Naive thymus-derived CD4-positive, alpha-beta T cell (primary cell): Measurements from ENCODE around the gene EIF2B2. TPM values are rescaled to one million over a fixed set of nuclear protein-coding genes. Genes with fewer than 3 reads are reported as not detected.

Experiments
- ATAC-seq: fragments of 150-1000 bp; cut with Tn5 transposase; 2 replicates; pipeline ENCODE4 v1.10.0; 2021; ENCODE audit warnings: mild to moderate bottlenecking, moderate library complexity
- CTCF ChIA-PET: fragments of 350-600 bp; sonication (Branson Sonifier 250); formaldehyde crosslinking; loops from one replicate; lab custom pipeline; 2021; ENCODE audit warnings: antibody characterized with exemption; lab: Charles Lee
- POLR2A ChIA-PET: fragments of 350-600 bp; sonication (Branson Sonifier 250); formaldehyde crosslinking; loops from one replicate; lab custom pipeline; 2021; ENCODE audit warnings: antibody characterized with exemption, inconsistent platforms; lab: Charles Lee
- DNase-seq, 9 donors: peaks; one replicate each; pipeline versions ENCODE4 v3.0.0 to v3.0.0-alpha.2; 2020 to 2022; ENCODE audit warnings: mixed read lengths in 1 of 9
- H3K27ac ChIP-seq: one replicate; pipeline ENCODE4 v1.7.0; 2013; ENCODE audit warnings: mild to moderate bottlenecking, low read depth, low read length, moderate library complexity
- H3K27me3 ChIP-seq, 2 donors: one replicate each; pipeline ENCODE4 v1.7.0; 2013; ENCODE audit warnings: low read length in 2 of 2, mild to moderate bottlenecking in 2 of 2, moderate library complexity in 2 of 2; ENCODE audit not compliant: control insufficient read depth in 2 of 2, insufficient read depth in 2 of 2
- H3K36me3 ChIP-seq, 3 experiments: 1 replicate in 2 of 3; 2 replicates in 1 of 3; pipeline ENCODE4 v1.7.0; 2013; ENCODE audit warnings: low read length in 3 of 3, mild to moderate bottlenecking in 3 of 3, moderate library complexity in 1 of 3; ENCODE audit not compliant: insufficient read depth in 3 of 3, control insufficient read depth in 2 of 3
- H3K4me1 ChIP-seq, 2 donors: one replicate each; pipeline ENCODE4 v1.7.0; 2013; ENCODE audit warnings: low read length in 2 of 2, mild to moderate bottlenecking in 2 of 2, moderate library complexity in 1 of 2; ENCODE audit not compliant: control insufficient read depth in 2 of 2, insufficient read depth in 2 of 2
- H3K4me3 ChIP-seq: 2 replicates; pipeline ENCODE4 v1.7.0; 2013; ENCODE audit warnings: mild to moderate bottlenecking, low read length
- H3K9me3 ChIP-seq, 3 experiments: 1 replicate in 2 of 3; 2 replicates in 1 of 3; pipeline ENCODE4 v1.7.0; 2013; ENCODE audit warnings: low read length in 3 of 3; ENCODE audit not compliant: control insufficient read depth in 2 of 3
- H3K27ac Mint-ChIP-seq, 9 donors: one replicate each; pipeline ENCODE4 v1.8.0; 2020 to 2022; ENCODE audit warnings: mixed read lengths in 9 of 9, mild to moderate bottlenecking in 8 of 9, moderate library complexity in 5 of 9, inconsistent platforms in 2 of 9
- H3K27me3 Mint-ChIP-seq, 5 donors: one replicate each; pipeline ENCODE4 v1.8.0; 2021 to 2022; ENCODE audit warnings: mixed read lengths in 5 of 5, mild to moderate bottlenecking in 1 of 5
- H3K36me3 Mint-ChIP-seq, 5 donors: one replicate each; pipeline ENCODE4 v1.8.0; 2020 to 2022; ENCODE audit warnings: mixed read lengths in 5 of 5, mild to moderate bottlenecking in 3 of 5, inconsistent platforms in 1 of 5
- H3K4me1 Mint-ChIP-seq, 7 donors: one replicate each; pipeline ENCODE4 v1.8.0; 2020 to 2022; ENCODE audit warnings: mixed read lengths in 7 of 7, mild to moderate bottlenecking in 3 of 7, inconsistent platforms in 1 of 7
- H3K4me3 Mint-ChIP-seq, 10 donors: one replicate each; pipeline ENCODE4 v1.8.0; 2020 to 2022; ENCODE audit warnings: mild to moderate bottlenecking in 10 of 10, mixed read lengths in 10 of 10, moderate library complexity in 6 of 10, inconsistent platforms in 2 of 10
- H3K9me3 Mint-ChIP-seq, 11 donors: one replicate each; pipeline ENCODE4 v1.8.0; 2020 to 2022; ENCODE audit warnings: mixed read lengths in 11 of 11, mild to moderate bottlenecking in 4 of 11, inconsistent platforms in 1 of 11, moderate library complexity in 1 of 11
- intact Hi-C, 2 donors: fragments of 100-400 bp; cut with micrococcal nuclease; formaldehyde crosslinking; loops; one replicate each; pipeline ENCODE4 v1.15.1; 2023
- polyA plus RNA-seq, 2 donors: library from polyadenylated mRNA; unstranded; fragments of 300-500 nt; fragmentation: Illumina TruSeq; gene quantifications; one replicate each; pipeline ENCODE4 v1.2.3, GENCODE V29; 2021
- total RNA-seq, 6 experiments: library from RNA in 5 of 6; stranded (reverse) in 5 of 6; gene quantifications; 1 replicate in 5 of 6; 2 replicates in 1 of 6; pipeline ENCODE4 v1.2.3 and lab custom pipeline; 2021 to 2026

The EIF2B2 gene
- total and polyA plus RNA-seq, 7 experiments from 2014 or later: 18.2 to 40.7 (median 24.6) TPM

DNA sequence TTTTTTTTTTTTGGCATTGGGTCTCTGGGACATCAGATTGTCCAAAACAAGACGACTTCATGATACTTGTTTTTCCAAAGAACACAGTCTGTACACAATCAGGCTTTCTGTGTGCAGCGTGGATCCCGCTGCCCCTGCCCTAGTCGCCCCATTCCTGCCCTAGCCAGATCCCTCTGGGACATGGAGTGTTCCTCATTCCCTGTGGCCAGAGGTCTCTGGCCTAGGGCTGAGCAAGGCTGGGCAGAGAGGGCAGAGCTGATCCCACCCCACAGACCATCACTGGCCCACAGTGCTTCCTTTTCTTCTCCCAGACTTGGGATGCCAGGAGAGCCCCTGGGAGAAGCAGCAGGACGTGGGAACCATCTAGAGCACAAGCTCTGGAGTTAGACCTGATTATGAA lies 20.9 kb upstream of the EIF2B2 start:
- Mint-ChIP-seq H3K27me3 (no peaks in the 10 kb centered on the region), H3K27ac (no peak overlapping the region), H3K9me3 (no peaks in the 10 kb centered on the region), H3K4me3 (no peak overlapping the region), H3K4me1 (peaks cover 0 to 2% (median 0%) of the 10 kb centered on the region in 7 donors), H3K36me3 (no peaks in the 10 kb centered on the region)
- Histone ChIP-seq H3K27ac (no peak overlapping the region), H3K36me3 (no peaks in the 10 kb centered on the region), H3K9me3 (no peaks in the 10 kb centered on the region), H3K4me3 (no peak overlapping the region), H3K4me1 (no peaks in the 10 kb centered on the region), H3K27me3 (no peaks in the 10 kb centered on the region)
- no peak for ATAC-seq
- intact Hi-C loops: no loop called here
- DNase-seq: no peak
- CTCF ChIA-PET: interaction anchor here (0.9 kb wide), 1 partner anchor 85 kb away, joined by 3 read pairs; no protein-coding TSS in a partner anchor
- POLR2A ChIA-PET: no interaction called here

DNA sequence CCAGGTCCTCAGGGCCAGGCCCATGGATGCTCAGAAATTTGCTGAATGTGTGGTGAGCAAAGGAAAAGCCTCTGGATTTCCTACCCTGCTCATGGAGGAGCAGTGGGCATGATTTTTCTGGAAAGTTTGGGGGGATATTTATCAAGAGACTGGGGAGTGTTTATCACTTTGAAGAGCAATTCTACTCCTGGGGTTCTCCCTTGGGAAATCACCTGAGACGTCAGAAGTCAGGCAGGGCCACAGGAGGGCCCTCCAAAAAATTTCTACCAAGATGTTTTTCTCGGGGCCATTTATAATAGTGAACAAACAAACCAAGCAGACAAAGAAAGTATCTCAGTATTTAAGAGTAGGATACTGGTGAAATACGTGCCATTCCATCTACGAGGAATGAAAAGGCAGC lies 20.1 kb upstream of the EIF2B2 start:
- peaks cover 0 to 2% (median 0%) of the 10 kb centered on the region in 7 donors for H3K4me1 Mint-ChIP-seq
- no peaks in the 10 kb centered on the region for H3K27me3 Mint-ChIP-seq
- intact Hi-C loops: no loop called here
- H3K27ac Mint-ChIP-seq: no peak overlapping the region
- no peaks in the 10 kb centered on the region for H3K9me3 Mint-ChIP-seq
- H3K4me3 Mint-ChIP-seq: no peak overlapping the region
- POLR2A ChIA-PET: no interaction called here
- CTCF ChIA-PET: interaction anchor here (0.7 kb wide), 1 partner anchor 122 kb away, joined by 3 read pairs; no protein-coding TSS in a partner anchor
- no peak for DNase-seq
- no peaks in the 10 kb centered on the region for H3K36me3 Mint-ChIP-seq
- H3K4me3 ChIP-seq: no peak overlapping the region
- no peaks in the 10 kb centered on the region for H3K36me3 ChIP-seq
- no peak overlapping the region for H3K27ac ChIP-seq
- H3K9me3 ChIP-seq: no peaks in the 10 kb centered on the region
- no peaks in the 10 kb centered on the region for H3K4me1 ChIP-seq
- no peak for ATAC-seq
- no peaks in the 10 kb centered on the region for H3K27me3 ChIP-seq

DNA sequence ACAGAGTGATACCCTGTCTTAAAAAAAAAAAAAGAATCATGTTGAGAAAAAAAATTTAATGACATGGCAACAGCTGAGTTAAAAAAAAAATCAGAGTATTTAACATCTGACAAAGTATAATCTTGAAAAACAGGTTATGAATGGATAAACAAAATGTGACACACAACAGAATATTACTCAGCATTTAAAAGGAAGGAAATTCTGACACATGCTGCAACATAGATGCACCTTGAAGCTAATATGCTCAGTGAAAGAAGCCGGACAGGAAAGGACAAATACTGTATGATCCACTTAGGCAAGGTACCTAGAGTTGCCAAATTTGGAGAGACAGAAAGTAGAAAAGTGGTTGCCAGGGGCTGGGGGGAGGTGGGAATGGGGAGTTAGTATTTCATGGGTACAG lies 19.4 kb upstream of the EIF2B2 start:
- Mint-ChIP-seq H3K4me3 (no peak overlapping the region), H3K9me3 (no peaks in the 10 kb centered on the region), H3K27ac (peak overlapping the region in 1 of 9 donors; percentile 29), H3K4me1 (no peaks in the 10 kb centered on the region), H3K36me3 (no peaks in the 10 kb centered on the region), H3K27me3 (no peaks in the 10 kb centered on the region)
- Histone ChIP-seq H3K4me3 (no peak overlapping the region), H3K27me3 (no peaks in the 10 kb centered on the region), H3K9me3 (no peaks in the 10 kb centered on the region), H3K27ac (no peak overlapping the region), H3K36me3 (no peaks in the 10 kb centered on the region), H3K4me1 (no peaks in the 10 kb centered on the region)
- POLR2A ChIA-PET: no interaction called here
- intact Hi-C loops: no loop called here
- DNase-seq: no peak
- CTCF ChIA-PET: interaction anchor here (0.7 kb wide), 1 partner anchor 123 kb away, joined by 3 read pairs; no protein-coding TSS in a partner anchor
- no peak for ATAC-seq

DNA sequence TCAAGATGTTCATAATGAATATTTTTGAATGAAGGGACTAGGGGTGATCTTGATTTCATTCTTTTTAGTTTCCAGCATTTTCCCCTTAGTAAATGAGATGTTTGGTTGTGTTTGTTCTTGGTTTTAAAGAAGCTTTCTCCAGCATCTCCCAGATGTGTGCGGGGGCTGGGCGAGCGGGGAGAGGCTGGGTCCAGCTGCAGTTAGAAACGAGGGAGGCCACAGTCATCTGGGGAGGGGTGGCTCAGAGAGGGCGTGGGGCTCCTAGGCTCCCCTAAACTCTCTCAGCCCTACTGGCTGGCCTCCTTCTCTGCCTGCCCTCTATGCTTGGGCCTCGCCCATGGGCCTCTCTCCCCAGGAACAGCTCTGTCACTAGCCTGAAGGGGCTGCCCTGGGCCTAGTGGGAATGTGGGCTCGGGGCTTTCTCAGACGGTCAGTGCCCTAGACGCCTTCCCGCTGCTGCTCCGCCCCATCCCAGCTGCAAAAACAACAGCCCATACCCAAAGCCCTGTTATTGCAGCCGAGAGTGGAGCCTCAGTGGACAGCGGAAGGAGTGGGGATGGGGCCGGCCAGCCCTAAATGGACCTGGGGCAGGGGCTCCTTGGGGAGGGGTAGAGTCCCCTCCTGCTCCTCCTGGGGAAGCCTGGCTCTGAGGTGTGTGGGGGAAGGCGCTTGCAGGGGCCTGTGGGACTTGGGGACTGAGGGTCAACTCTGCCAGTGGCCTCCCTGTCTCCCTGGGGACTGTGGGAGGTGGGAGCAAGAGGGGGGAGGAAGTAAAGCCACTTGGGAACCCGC lies 18.3 kb upstream of the EIF2B2 start:
- DNase-seq (no peak), ATAC-seq (no peak)
- H3K36me3 ChIP-seq: no peaks in the 10 kb centered on the region
- Mint-ChIP-seq H3K36me3 (no peaks in the 10 kb centered on the region), H3K9me3 (no peaks in the 10 kb centered on the region), H3K4me3 (no peak overlapping the region), H3K27me3 (no peaks in the 10 kb centered on the region), H3K27ac (no peak overlapping the region), H3K4me1 (no peaks in the 10 kb centered on the region)
- no peaks in the 10 kb centered on the region for H3K27me3 ChIP-seq
- ChIA-PET CTCF (no interaction called here), POLR2A (no interaction called here)
- intact Hi-C loops: no loop called here
- H3K4me3 ChIP-seq: no peak overlapping the region
- no peaks in the 10 kb centered on the region for H3K4me1 ChIP-seq
- no peak overlapping the region for H3K27ac ChIP-seq
- no peaks in the 10 kb centered on the region for H3K9me3 ChIP-seq

DNA sequence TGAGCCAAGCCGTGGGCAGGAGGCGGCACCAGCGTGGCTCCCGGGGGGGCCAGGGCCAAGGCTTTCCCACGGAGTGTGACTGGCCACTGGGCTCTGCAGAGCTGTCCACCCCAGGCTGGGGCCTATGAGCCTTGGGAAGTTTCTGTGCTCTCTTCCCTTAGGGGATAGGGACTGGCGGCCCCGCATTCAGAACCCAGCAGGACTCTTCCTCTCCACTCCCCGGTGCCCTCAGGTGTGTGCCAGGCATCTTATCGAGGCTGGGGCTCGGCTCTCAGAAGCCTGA lies 17.8 kb upstream of the EIF2B2 start:
- H3K9me3 ChIP-seq: no peaks in the 10 kb centered on the region
- intact Hi-C loops: no loop called here
- Mint-ChIP-seq H3K36me3 (no peaks in the 10 kb centered on the region), H3K27me3 (no peaks in the 10 kb centered on the region), H3K27ac (no peak overlapping the region), H3K4me3 (no peak overlapping the region), H3K9me3 (no peaks in the 10 kb centered on the region), H3K4me1 (no peaks in the 10 kb centered on the region)
- POLR2A ChIA-PET: no interaction called here
- no peaks in the 10 kb centered on the region for H3K27me3 ChIP-seq
- ATAC-seq: no peak
- DNase-seq: no peak
- no peak overlapping the region for H3K27ac ChIP-seq
- H3K4me3 ChIP-seq: no peak overlapping the region
- no peaks in the 10 kb centered on the region for H3K36me3 ChIP-seq
- CTCF ChIA-PET: no interaction called here
- H3K4me1 ChIP-seq: no peaks in the 10 kb centered on the region

DNA sequence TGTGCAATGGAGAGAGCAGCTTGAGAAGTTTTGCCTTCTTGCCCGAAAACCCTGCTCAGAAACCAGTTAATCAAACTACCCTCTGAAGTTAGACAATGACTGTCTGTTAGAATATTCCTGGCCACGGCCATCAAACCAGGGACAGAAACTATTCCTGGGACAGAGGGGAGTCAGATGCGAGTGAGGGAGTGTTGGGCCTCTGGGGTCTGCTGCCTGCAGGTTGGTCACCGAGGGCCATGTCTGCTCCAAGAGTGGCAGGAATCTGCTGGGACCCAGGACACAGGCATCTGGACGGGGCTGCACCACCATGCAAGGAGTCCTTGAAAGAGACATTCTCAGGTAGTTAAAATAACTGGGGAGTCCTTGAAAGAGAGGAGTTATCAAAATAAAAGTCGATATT lies 16.9 kb upstream of the EIF2B2 start:
- Mint-ChIP-seq H3K4me3 (no peak overlapping the region), H3K4me1 (peaks cover 0 to 1% (median 0%) of the 10 kb centered on the region in 7 donors), H3K9me3 (no peaks in the 10 kb centered on the region), H3K27ac (no peak overlapping the region), H3K27me3 (peaks cover 0 to 3% (median 0%) of the 10 kb centered on the region in 5 donors), H3K36me3 (no peaks in the 10 kb centered on the region)
- Histone ChIP-seq H3K4me3 (no peak overlapping the region), H3K9me3 (no peaks in the 10 kb centered on the region), H3K27me3 (no peaks in the 10 kb centered on the region), H3K27ac (no peak overlapping the region), H3K4me1 (no peaks in the 10 kb centered on the region), H3K36me3 (no peaks in the 10 kb centered on the region)
- ChIA-PET CTCF (no interaction called here), POLR2A (no interaction called here)
- intact Hi-C loops: no loop called here
- ATAC-seq (no peak), DNase-seq (no peak)

DNA sequence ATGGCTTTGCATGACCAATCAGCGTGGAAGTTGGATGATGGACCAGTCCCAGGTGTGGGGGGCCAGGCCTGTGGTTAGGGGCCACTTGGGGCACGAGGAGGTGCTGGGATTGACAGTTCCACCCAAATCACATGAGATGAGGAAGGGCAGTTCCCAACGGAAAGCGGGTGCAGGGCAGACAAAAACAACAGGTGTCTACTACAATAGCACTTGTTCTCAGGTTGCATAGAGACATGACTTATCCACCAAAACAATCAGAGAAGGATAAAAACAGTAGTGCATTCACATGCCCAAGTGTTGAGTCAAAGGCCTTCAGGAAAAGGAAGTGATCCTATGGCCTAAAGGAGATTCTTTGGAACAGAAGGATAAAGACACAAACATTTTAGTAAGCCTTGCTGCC lies 14.6 kb upstream of the EIF2B2 start:
- CTCF ChIA-PET: no interaction called here
- H3K27me3 Mint-ChIP-seq: peaks cover 0 to 3% (median 0%) of the 10 kb centered on the region in 5 donors
- Histone ChIP-seq H3K4me1 (no peaks in the 10 kb centered on the region), H3K27ac (no peak overlapping the region), H3K27me3 (no peaks in the 10 kb centered on the region), H3K4me3 (no peak overlapping the region), H3K9me3 (no peaks in the 10 kb centered on the region), H3K36me3 (no peaks in the 10 kb centered on the region)
- DNase-seq (no peak), ATAC-seq (no peak)
- no peak overlapping the region for H3K27ac Mint-ChIP-seq
- H3K4me3 Mint-ChIP-seq: no peak overlapping the region
- POLR2A ChIA-PET: no interaction called here
- peaks cover 0 to 1% (median 0%) of the 10 kb centered on the region in 7 donors for H3K4me1 Mint-ChIP-seq
- intact Hi-C loops: no loop called here
- no peaks in the 10 kb centered on the region for H3K9me3 Mint-ChIP-seq
- no peaks in the 10 kb centered on the region for H3K36me3 Mint-ChIP-seq
